GM21367 (cell line): ENCODE data around the gene FAM237B.

Experiments
- ATAC-seq: cut with Tn5 transposase; IDR thresholded peaks from one replicate; pipeline ENCODE4 v1.9.1; 2021; ENCODE audit not compliant: unreplicated experiment

Gene FAM237B

DNA sequence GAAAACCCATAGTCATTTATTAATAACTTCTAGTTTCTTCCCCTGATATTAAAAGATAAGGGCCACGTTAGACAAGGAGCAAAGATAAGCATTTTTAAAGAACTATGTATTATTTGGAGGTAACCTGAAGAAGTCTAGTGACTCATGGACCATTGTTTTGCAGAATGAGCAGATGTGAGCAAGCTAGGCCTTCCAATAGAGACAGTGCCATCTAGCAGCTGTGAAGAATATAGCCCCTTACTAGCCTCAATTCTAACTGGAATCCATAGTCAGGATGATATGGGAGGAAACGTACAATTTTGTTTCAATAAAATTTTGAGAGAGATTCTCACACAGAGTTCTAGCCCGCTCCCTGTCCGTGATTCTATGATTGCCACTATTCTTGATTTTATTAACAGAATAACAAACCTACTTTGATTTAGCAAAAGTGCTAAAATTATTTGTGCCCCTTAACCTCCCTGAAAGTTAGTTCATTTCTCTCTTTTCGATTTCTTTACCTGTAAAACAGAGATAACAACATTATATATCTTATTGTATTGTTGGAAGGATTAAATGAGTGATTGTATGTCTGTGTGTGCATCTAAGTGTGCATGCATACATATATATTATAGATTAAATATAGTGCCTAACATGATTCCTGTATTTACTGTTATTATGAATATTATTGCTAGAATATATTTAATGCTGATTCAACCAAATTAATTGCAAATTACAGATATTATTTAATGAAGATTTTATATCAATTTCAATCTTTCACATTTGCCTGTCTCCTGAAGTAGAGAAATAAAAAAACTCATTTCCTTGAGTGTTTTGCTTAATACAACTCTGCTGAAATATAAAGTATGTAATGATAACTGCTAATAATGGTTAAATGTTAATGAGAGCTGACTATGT, 22.7 kb downstream of the FAM237B start:
- ATAC-seq = no peak

DNA sequence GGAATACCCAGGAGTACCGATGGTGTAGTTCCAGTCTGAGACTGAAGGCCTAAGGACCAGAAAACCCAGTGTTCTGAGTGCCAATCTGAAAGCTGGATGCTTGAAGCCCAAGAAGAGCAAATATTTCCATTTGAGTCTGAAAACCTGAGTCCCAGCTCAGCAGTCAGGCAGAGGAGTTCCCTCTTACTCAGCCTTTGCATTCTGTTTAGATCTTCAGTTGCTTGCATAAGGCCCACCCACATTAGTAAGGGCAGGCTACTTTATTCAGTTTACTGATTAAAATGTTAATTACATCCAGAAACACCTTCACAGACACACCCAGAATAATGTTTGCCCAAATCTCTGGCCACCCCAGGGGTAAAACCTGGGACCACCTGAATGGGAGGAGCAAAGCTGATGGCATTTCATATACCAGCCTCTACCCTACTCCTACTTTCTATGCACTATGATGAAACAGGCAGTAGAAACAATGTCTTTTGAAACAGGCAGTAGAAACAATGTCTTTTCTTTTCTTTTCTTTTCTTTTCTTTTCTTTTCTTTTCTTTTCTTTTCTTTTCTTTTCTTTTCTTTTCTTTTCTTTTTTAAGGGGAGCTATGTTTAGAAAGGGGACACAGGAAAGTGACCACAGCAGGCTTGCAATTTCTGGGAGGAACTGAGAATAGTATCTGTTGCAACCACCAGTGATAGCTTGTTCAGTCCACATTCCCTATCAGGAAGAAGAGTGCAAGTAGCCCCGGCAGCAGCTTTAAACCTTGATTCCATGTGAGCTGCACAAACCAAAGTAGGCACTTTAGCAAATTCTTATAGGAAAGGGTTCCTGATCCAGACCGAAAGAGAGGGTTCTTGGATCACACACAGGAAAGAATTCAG, 30.6 kb downstream of the FAM237B start:
- ATAC-seq = no peak

DNA sequence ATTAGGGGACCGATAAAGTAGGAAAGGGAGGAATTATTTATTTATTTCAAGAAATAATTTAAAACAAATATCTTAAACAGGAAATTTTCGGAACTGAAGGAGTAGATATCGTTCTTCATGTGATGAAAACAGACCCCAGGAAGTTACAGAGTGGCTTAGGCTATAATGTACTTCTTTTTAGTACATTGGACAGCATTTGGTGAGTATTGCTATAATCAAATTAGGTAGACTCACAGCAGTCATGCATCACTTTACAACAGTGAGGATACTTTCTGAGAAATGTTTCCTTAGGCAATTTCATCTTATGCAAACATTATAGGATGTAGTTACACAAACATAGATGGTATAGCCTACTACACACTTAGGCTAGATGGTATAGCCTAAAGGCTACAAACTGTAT, 33.0 kb downstream of the FAM237B start:
- no peak for ATAC-seq

DNA sequence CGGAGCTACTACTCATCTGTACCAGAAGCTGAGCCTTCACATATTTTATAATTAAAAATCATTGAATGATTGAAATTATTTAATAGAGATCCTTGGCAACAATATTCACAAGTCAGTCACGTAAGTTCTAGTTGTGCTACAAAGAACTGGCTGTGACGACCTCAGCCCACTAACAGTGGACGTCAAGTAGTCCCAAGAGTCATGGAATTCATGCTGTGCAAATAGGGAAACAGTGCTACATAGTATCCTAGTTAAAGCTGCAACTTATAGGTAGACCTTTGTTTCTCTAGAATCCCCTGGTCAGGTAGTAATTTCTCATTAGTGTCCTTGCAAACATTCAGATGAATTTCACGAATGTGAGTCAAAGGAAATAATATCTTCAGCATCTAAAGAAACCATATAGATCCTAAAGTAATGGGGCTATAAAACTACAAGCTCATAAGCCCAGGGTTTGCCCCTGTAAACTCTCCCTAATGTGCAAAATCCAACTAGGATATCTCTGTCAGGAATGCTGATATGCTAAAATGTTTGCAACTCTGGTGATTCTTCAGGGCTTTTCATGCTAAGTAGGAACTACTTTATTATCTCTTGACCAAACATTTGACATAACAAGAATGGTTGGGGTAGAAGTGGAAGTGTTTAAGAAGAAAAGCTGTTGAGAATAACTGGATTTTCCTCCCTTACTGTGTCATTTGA, 44.9 kb downstream of the FAM237B start:
- ATAC-seq = no peak

DNA sequence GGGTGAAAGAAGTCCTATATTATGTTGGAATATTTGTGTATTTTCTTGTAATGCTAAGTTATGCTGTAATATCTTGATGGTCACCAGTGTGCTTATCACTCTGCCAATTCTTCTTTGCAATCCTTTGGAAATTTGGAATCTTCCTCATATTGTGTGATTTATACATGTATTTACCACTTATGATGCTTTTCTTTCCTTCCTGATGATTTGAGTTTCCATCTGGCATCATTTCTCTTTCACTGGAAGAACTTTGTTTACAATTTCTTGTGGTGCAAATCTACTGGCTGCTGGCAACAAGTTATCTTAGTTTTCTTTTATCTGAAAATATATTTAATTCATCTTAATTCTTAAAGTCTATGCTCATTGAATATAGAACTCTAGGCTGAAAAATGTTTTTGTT, 46.9 kb downstream of the FAM237B start:
- ATAC-seq = no peak

DNA sequence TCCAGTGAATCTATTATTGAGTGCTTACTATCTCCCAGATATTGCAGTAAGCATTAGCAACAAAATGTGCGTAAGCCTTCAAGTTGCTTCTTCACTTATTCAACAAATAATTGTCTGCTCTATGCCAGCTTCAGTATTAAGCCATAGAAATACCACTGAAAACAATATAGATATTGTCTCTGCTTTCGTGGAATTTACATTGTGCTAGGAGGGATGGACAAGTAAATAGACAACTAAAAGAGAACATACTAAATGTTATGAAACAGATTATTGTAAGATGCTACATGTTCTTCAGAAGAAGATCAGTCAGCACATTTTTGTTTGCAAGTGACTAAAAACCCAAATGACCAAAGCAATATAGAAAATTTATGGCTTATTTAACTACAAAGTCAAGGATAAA, 48.9 kb downstream of the FAM237B start:
- no peak for ATAC-seq

DNA sequence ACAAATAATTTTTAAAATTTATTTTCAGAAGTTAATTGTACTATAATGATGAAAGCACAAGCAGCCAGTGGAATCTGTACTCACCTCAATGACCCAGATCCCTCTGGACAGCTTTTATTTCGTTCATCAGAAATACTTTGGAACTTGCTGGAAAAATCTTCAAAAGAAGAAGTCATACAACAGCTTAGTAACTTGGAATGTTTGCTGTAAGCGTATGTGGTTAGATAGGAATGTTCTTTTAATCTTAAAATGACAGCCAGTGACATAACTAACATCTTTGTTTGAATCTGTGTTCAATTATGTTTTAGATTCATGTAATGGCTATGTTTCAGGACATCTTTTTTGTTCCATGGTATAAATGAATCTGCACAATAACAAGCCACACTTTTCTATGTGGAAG, 49.4 kb downstream of the FAM237B start:
- ATAC-seq = no peak

DNA sequence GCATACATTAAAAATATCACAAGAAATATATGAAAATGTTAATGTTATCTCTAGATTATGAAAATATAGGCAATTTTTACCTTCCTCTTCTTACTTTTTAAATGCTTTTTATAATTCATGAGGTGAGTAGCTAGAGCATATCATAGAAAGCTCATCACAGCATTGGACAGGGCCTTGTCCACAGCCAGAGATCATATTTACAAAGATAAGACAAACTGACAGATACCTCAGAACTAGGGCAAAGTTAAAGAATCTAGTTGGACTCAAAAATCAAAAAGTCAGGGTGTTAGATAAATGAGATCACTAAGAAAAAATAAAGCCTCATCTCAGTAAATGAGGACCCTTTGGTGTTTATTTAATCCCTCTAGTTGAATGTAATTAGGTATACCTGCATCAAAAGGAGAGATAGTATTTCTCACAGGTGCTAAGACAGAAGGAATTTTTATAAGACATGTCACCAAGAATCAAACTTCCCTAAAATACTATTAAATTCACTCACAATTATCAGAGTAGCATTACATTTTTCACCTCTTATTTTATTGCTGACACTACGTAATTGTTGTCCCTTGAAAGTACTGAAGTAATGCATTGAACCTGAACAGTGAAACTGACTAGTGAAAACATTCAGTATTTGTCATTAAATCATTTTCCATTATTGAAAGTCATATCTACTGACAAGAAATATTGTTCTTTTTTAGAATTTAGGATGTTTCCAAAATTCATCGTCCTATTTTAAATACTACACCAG, 50.5 kb downstream of the FAM237B start:
- no peak for ATAC-seq

DNA sequence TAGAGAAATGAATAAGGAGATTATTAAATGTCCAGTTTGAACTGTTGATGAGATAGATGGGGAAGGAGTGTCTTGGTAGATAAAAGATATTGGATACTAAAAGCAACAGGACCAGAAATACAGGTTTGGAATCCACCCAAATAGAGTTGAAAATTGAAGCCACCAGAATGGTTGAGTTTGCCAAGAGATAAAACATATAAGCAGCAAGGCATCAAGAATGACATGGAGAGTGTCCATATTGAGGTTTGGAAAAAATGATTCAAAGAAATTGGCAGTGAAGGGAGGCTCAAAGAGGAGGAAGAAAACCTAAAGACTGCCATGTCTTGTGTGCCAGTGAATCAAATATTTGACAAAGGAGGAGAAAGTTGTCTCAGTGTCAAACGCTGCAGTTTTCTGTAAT, 51.9 kb downstream of the FAM237B start:
- no peak for ATAC-seq

DNA sequence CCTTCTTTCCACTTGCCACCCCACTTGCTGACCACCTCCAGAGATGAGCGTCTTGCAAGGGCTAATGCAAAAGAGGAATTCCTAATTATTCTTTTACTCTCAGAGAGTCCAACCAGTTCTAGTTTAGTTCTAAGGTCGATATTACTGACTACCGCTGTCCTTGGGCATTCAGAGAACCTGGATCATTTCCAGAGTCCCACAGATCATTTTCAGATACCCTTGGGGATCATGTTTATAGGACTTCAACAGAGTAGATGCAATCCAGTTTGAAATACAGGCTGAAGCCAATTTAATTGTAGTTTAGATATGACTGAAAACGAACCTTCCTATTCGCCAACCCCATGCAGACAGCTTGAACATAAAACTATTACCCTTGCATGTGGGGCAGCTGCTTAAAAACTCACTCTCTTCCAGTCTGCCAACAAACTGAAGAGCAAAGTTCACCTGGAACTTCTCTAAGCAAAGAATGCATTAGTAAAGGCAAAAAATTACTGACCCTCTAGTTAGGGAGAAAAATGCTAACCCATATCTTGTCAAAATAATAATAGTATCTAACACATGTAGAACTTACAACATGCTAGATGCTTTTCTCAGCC, 53.7 kb downstream of the FAM237B start:
- ATAC-seq = no peak

DNA sequence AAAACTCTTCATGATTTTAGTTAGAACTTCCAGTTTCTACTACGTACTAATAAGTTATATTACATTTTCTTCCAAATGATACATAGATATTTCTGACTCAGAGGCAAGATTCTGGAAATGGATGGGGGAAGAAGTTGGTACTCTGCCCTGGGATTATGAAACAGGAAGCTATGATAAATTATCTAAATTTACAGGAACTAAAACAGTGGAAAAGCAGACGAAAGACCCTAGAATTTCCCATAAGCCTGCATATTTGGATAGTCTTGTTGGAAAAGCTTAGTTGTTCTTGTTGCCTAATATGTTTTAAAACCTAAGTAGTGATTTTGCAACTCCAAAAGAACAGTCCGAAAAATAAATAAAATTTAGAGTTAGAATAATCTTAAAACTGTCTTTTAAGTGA, 54.3 kb downstream of the FAM237B start:
- no peak for ATAC-seq
